HG03558 (cell line): ENCODE measurements around the gene TRPM2.

Experiments
- ATAC-seq: cut with Tn5 transposase; IDR thresholded peaks from one replicate; pipeline ENCODE4 v1.9.1; 2021; ENCODE audit warnings: moderate number of reproducible peaks; ENCODE audit not compliant: unreplicated experiment; ENCODE audit errors: extremely low read depth

TRPM2 gene

GRCh38 chr21:44321846-44322450, 31.5 kb upstream of the TRPM2 start:
- no peak for ATAC-seq

GRCh38 chr21:44322621-44323325, 30.6 kb upstream of the TRPM2 start:
- no peak for ATAC-seq

DNA sequence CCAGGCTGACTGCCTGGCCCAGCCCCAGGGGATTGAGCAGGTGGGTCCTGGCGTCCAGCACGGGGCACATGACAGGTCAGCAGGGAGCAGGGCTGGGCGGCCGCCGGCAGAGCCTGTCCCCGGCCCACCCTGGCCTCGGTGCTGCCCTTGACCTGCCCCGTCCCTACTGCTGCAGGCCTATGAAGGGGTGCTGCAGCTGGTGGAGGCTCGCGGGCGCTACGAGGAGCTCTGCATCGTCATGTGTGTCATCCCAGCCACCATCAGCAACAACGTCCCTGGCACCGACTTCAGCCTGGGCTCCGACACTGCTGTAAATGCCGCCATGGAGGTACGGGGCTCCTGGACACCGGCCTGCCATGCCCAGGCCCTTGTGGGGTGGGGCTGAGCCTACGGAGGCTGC, 29.8 kb upstream of the TRPM2 start:
- ATAC-seq: no peak

GRCh38 chr21:44324106-44324853, 29.1 kb upstream of the TRPM2 start:
- ATAC-seq: no peak

GRCh38 chr21:44324854-44325107, 28.6 kb upstream of the TRPM2 start:
- no peak for ATAC-seq

DNA sequence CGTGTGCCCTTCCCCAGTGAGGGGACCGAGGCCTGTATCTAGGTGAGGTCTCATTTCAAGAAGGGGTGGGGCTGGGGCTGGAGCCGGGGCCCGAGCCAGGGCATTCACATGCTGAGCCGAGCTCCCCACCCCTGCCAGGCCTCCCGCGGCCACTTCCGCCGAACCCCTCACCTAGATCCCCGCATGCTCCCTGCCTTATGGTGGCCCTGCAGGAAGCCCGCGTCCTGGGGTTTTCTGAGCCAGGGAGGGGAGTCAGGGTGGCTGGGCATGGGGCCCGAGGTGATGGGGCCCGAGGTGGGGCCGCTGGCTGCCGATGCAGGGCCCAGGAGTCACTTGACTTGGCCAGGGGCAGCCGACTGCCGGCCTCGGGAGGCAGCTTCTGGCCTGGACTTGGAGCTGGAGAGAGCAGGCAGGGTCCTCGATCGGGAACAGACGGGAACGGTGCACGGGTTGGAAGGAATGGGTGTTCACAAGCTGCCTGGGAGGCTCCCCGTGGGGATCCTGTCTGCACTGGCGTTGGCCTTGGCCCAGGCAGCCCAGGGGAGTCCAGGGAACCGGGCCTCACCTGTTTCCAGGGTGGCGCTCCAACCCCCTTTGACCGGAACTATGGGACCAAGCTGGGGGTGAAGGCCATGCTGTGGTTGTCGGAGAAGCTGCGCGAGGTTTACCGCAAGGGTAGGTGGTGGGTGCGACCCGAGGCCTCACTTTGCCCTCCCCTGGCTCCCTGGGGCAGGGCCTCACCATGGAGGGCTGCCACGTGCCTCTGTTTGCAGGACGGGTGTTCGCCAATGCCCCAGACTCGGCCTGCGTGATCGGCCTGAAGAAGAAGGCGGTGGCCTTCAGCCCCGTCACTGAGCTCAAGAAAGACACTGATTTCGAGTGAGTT, 27.8 kb upstream of the TRPM2 start:
- ATAC-seq: no peak

DNA sequence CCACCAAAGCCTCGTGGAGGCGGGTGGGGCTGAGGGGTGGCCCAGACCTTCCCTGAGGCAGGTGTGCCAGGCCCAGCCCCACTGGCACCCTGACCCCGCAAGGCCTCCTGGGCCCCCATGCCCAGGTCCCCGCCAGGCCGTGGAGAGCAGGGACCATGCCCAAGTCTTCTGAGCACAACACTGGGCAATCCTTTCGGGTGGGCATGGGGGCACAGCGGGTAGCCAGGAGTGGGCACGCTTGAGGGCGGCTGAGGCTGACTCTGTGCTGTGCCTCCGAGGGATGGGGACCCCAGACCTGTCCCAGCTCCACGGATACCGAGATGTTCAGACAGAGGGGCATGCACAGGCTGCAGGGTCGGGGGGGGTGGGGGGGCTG, 27.2 kb upstream of the TRPM2 start:
- ATAC-seq: no peak

DNA sequence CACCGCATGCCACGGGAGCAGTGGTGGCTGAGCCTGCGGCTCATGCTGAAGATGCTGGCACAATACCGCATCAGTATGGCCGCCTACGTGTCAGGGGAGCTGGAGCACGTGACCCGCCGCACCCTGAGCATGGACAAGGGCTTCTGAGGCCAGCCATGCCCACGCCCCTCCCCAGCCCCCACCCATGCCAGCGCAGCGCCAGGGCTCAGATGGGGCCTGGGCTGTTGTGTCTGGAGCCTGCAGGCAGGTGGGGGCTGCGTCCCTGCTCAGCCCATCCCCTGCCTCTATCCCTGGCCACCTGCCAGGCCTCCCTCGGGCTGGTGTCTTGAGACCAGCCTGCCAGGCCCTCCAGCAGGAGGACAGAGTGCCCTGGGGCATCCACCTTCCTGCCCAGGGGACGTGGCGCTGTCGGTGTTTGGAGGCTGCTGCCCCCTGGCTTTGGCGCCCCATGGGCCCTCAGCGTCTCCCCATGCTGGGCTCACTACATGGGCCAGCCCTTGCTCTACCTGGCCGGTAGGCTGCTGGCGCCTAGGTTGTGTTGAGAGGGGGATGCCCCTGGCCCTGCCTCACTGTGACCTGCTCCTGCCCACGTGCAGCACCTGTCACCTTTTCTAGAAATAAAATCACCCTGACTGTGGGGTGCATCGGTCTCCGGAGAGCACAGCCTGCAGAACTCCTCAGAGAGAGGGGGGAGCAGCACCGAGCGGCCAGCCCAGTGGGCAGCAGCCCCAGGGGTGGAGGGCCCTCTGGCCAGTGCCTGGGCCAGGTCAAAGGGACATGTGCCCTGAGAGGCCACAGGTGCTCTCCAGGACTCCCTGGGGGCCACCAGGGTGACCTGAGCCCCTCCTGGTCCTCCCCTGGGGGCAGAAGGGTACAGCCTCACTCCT, 26.5 kb upstream of the TRPM2 start:
- ATAC-seq: no peak

DNA sequence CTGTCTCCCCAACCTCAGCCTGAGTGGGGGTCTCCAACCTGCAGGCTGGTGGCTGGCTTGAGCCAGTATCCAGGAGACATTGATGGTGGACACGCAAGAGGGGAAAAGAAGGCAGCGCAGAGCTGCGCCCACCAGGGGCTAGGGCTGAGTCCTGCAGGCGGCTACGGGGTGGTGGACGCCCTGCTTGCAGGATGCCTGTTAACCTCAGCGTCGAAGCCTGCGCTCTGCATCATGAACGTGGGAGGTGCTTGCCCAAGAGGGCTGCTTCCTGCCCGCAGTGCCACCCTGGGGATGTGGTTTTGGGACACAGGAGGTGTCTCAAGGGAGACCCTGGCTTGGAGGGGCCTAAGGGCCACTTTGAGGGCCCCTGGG, 25.8 kb upstream of the TRPM2 start:
- ATAC-seq: no peak

- ATAC-seq: no peak
Observed at GRCh38 chr21:44328242-44328895, 25.1 kb upstream of the TRPM2 start.

GRCh38 chr21:44329086-44329889, 24.1 kb upstream of the TRPM2 start:
- no peak for ATAC-seq

DNA sequence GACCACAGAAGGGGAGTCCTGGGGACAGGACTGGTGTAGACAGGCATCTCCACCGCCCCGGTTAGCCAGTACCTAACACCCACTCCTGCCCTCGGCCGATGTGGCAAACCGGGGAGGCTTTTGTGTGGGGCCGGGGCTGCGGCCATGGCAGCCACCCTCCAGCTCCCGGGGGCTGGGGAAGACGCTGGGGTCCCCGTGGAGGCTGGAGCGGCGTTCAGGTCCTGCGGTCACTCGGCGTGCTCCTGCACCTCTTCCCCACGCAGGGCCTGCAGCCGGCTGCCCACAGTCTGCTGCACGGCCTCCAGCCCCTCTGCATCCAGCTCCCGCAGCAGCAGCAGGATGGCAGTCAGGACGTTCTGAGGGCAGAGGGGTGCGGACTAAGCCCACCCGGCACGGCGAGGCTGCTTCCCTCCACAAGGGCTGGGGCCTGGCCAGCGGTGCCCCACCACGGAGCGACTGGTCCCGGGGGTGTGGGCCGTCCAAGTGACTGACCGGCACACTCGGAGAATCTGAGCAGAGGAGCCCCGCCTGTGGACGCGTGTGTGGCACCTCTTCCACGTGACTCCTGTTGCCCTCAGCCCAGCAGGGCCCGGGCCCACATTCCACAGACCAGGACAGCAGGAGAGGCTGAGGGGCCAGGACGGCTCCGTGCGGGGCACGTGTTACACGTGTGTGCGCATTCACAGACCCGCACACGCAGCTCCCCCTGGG, 23.3 kb upstream of the TRPM2 start:
- ATAC-seq: no peak

DNA sequence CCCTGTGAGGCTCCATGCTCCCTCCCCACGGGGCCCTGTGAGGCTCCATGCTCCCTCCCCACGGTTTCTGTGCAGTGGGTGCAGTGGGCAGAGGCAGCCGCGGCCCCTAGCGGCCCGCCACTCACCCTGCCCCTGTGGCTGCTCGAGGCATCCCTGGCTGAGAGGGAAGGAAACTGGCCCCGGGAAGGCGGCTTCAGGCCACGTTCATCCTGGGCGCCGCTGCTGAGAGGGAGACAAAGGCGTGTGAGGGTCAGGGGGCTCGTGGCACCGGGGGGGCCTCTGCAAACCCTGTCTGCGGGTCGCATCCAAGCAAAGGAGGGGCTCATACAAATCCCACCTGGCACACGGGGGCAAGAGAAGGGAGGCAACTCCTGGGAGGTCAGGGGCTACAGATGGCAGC, 22.7 kb upstream of the TRPM2 start:
- no peak for ATAC-seq

- ATAC-seq: no peak
Observed at GRCh38 chr21:44331209-44331608, 22.2 kb upstream of the TRPM2 start.

DNA sequence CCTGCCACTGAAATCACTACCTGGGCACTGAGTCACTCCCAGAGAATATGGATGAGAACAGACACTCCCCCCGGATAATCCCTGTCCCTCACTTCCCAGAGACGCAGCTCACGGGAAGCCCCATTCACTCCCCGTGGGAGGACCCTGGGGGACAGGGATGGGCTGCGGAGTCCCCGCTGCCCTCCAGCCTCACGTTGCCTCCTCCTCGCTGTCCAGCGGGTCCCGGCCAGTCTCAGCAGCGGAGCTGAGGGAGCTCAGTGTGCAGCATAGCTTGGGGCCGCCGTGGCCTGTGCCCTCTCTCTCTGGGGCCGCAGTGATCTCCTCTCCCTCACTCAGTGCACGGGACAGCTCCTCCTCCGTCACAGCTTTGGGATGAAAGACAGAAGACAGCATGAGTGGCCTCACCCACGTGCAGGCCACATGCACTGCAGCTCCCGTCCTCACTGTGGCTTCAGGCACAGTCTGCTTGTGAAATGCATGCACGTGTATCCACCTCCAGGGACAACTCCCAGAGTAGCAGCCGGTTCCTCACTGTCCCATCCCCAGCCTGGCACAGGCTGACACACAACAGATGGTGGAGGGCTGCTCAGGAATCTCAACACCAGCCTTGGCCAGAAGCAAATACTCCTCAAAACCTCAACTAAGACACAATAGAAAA, 21.6 kb upstream of the TRPM2 start:
- ATAC-seq: no peak

DNA sequence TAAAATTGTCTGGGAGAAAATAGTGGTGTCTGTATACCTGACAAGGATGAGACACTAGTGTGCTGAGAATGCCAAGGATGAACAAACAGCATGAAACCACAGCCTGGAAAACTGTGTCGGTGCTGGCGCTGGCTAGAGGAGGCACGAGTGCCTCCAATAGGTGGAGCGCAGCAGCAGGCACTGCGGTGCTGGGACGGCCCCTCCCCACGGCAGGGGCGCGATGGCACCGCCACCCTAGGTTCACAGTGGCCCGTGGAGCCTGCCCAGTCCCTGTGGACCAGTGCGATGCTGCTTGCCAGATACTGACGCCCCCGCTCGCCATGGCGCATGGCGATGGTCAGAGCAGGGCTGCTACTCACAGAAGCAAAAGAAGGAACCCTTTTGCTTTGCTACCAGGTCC, 21.0 kb upstream of the TRPM2 start:
- no peak for ATAC-seq

DNA sequence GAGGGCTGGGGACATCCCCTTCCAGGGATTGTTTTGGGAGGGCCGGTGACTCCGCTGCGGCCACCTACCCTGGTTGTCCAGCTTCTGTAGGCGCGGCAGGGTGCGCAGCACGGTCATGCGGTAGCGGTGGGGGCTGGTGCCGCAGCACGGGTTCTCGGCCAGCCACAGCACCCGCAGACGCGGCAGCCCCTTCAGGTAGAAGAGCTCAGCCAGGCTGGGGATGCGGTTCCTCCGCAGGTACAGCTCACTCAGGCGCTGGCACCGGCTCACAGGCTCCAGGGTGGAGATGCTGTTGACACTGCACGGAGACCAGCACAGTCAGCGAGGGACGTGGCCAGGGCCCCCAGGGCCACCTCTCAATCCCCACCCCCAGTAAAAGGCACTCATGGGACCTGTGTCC, 20.5 kb upstream of the TRPM2 start:
- ATAC-seq: no peak
